Brain microvascular endothelial cell (primary cell): ENCODE results near the gene PGGHG.
"Not testable (repeated sequence)": the region's sequence is repeated elsewhere in the genome, so short reads cannot be mapped to it uniquely, and the experiment has no call there.

Experiments
- DNase-seq: peaks from one replicate; pipeline ENCODE4 v3.0.0-alpha.2; 2020
- H3K27ac ChIP-seq: fragments of 250-450 bp; sonication (Bioruptor Pico); 2 replicates; pipeline ENCODE4 v1.5.1; 2020; ENCODE audit warnings: mild to moderate bottlenecking, moderate library complexity
- H3K27me3 ChIP-seq: fragments of 250-450 bp; sonication (Bioruptor Pico); replicated peaks from 2 replicates; pipeline ENCODE4 v1.5.1; 2020; ENCODE audit warnings: mild to moderate bottlenecking
- H3K36me3 ChIP-seq: fragments of 250-450 bp; sonication (Bioruptor Pico); replicated peaks from 2 replicates; pipeline ENCODE4 v1.5.1; 2020; ENCODE audit warnings: mild to moderate bottlenecking
- H3K4me3 ChIP-seq: 2 replicates; pipeline ENCODE4 v1.5.1; 2011; ENCODE audit warnings: low read depth, mild to moderate bottlenecking, control low read depth, low read length, moderate library complexity
- CTCF ChIP-seq: IDR thresholded peaks from 2 replicates; pipeline ENCODE4 v1.5.1; 2011; ENCODE audit warnings: low read depth, mild to moderate bottlenecking, moderate library complexity, low read length, control low read depth, inconsistent platforms; ENCODE audit errors: missing control alignments
- in situ Hi-C: cut with HindIII; loops from 2 replicates; pipeline ENCODE4 v1.10.0; 2017; ENCODE audit warnings: low sequenced_read_pairs, low pct_ligation_motif_present

PGGHG gene

GRCh38 chr11:328012-328411 is 39.1 kb downstream of the PGGHG start:
- Histone ChIP-seq H3K27me3 (no peaks in the 10 kb centered on the region), H3K4me3 (no peak overlapping the region), H3K27ac (no peak overlapping the region), H3K36me3 (no peaks in the 10 kb centered on the region)
- in situ Hi-C loops: no loop called here
- TF ChIP-seq CTCF: no peak
- no peak for DNase-seq

- in situ Hi-C loops, H3K36me3 ChIP-seq, H3K27ac ChIP-seq, H3K27me3 ChIP-seq, DNase-seq, H3K4me3 ChIP-seq: not testable (repeated sequence)
Measured at GRCh38 chr11:328516-329100, 39.7 kb downstream of the PGGHG start.

- H3K27me3 ChIP-seq: no peaks in the 10 kb centered on the region
- no peak overlapping the region for H3K4me3 ChIP-seq
- DNase-seq: no peak
- in situ Hi-C loops: no loop called here
- no peak overlapping the region for H3K27ac ChIP-seq
- no peak for TF ChIP-seq CTCF
- H3K36me3 ChIP-seq: no peaks in the 10 kb centered on the region
Measured at GRCh38 chr11:329886-330253, 40.9 kb downstream of the PGGHG start.

GRCh38 chr11:330307-330693 is 41.4 kb downstream of the PGGHG start:
- no peak for TF ChIP-seq CTCF
- Histone ChIP-seq H3K27ac (no peak overlapping the region), H3K36me3 (no peaks in the 10 kb centered on the region), H3K27me3 (no peaks in the 10 kb centered on the region), H3K4me3 (no peak overlapping the region)
- no peak for DNase-seq
- in situ Hi-C loops: no loop called here

- H3K27me3 ChIP-seq: no peaks in the 10 kb centered on the region
- no peaks in the 10 kb centered on the region for H3K36me3 ChIP-seq
- in situ Hi-C loops: no loop called here
- H3K27ac ChIP-seq: no peak overlapping the region
- no peak overlapping the region for H3K4me3 ChIP-seq
- no peak for DNase-seq
- TF ChIP-seq CTCF: no peak
Measured at GRCh38 chr11:330694-331357, 41.9 kb downstream of the PGGHG start.

- no peak for TF ChIP-seq CTCF
- Histone ChIP-seq H3K4me3 (no peak overlapping the region), H3K36me3 (no peaks in the 10 kb centered on the region), H3K27me3 (no peaks in the 10 kb centered on the region), H3K27ac (no peak overlapping the region)
- in situ Hi-C loops: no loop called here
- no peak for DNase-seq
Measured at GRCh38 chr11:331358-332060, 42.6 kb downstream of the PGGHG start.
